Gastrocnemius medialis (tissue), 4 donors: ENCODE measurements around the gene HIRIP3.

Experiments
- CTCF ChIP-seq, 5 experiments: fragments of 450-650 bp in 3 of 5; fragments of 200-600 bp in 2 of 5; sonication (generic) in 2 of 5; IDR thresholded peaks in 4 of 5; conservative IDR thresholded peaks in 1 of 5; 1 replicate in 4 of 5; 2 replicates in 1 of 5; pipeline ENCODE4 v1.5.1; 2016 to 2019; ENCODE audit warnings: antibody characterized with exemption in 5 of 5, mild to moderate bottlenecking in 3 of 5, moderate library complexity in 3 of 5
- POLR2A ChIP-seq, 2 donors: fragments of 450-650 bp; IDR thresholded peaks; one replicate each; pipeline ENCODE4 v1.6.1; 2017; ENCODE audit warnings: antibody characterized with exemption in 2 of 2, mild to moderate bottlenecking in 2 of 2, moderate library complexity in 2 of 2

- no peak for TF ChIP-seq CTCF (IDR thresholded peaks at IDR 0.05 in 4 of 5, conservative IDR thresholded peaks at IDR 0.05 in 1 of 5)
- no peak for TF ChIP-seq POLR2A (IDR thresholded peaks at IDR 0.05)
These were observed 13.9 kb upstream of the HIRIP3 start for GRCh38 chr16:30009085-30009862.
